ENCODE measurements around the gene FZD4. TPM values are rescaled to one million over a fixed set of nuclear protein-coding genes. Genes with fewer than 3 reads are reported as not detected.
A peak's percentile ranks its signal among the peaks of the same experiment; 100 is the strongest.

The FZD4 gene
- total RNA-seq, 1 donor from 2014 or later, result 4.7 TPM

- Histone ChIP-seq H3K4me2 (ENCODE audit: low read length) (no peak overlapping the region), H3K36me3 (ENCODE audit: insufficient read depth, low read length) (no peaks in the 10 kb centered on the region), H4K20me1 (ENCODE audit: insufficient read depth, low read length) (no peaks in the 10 kb centered on the region), H3K27me3 (ENCODE audit: insufficient read depth, low read length) (no peaks in the 10 kb centered on the region), H3K4me3 (ENCODE audit: insufficient read depth, low read depth, low read length) (no peak overlapping the region), H2AFZ (ENCODE audit: low read depth, low read length) (no peak overlapping the region), H3K4me1 (ENCODE audit: insufficient read depth, low read length) (peaks cover 23% of the 10 kb centered on the region), H3K27ac (ENCODE audit: low read depth, low read length) (peak overlapping the region; percentile 29), H3K9me3 (ENCODE audit: insufficient read depth, low read depth, low read length) (no peaks in the 10 kb centered on the region), H3K79me2 (ENCODE audit: insufficient read depth, low read length) (no peaks in the 10 kb centered on the region), H3K9ac (ENCODE audit: low read length) (no peak overlapping the region)
- FAIRE-seq (no peak), DNase-seq (ENCODE audit: low read depth) (peak; percentile 71)
- H3K9me3 Mint-ChIP-seq (ENCODE audit: unreplicated experiment), result no peaks in the 10 kb centered on the region
- no peak overlapping the region for H3K4me3 Mint-ChIP-seq (ENCODE audit: unreplicated experiment)
- H3K4me1 Mint-ChIP-seq (ENCODE audit: low read depth, unreplicated experiment), result peaks cover 27% of the 10 kb centered on the region
- H3K27ac Mint-ChIP-seq (ENCODE audit: unreplicated experiment), result no peak overlapping the region
- H3K36me3 Mint-ChIP-seq (ENCODE audit: low read depth, unreplicated experiment), result peaks cover 4% of the 10 kb centered on the region
- no peak for TF ChIP-seq EZH2 (IDR thresholded peaks at IDR 0.05; ENCODE audit: insufficient read depth, low read length)
- no peak for TF ChIP-seq CTCF (IDR thresholded peaks at IDR 0.05; ENCODE audit: insufficient read depth, low read depth, low read length)
- H3K27me3 Mint-ChIP-seq (ENCODE audit: low read depth, unreplicated experiment), result no peaks in the 10 kb centered on the region
Measured at GRCh38 chr11:86934582-86934900, 20.7 kb downstream of the FZD4 start.

GRCh38 chr11:86933891-86934581, 21.2 kb downstream of the FZD4 start:
- H3K27ac ChIP-seq (ENCODE audit: low read depth, low read length), result peak overlapping the region; percentile 15
- H3K79me2 ChIP-seq (ENCODE audit: insufficient read depth, low read length), result no peaks in the 10 kb centered on the region
- H3K4me2 ChIP-seq (ENCODE audit: low read length), result peak overlapping the region; percentile 9
- Mint-ChIP-seq H3K27ac (ENCODE audit: unreplicated experiment) (no peak overlapping the region), H3K27me3 (ENCODE audit: low read depth, unreplicated experiment) (no peaks in the 10 kb centered on the region), H3K4me3 (ENCODE audit: unreplicated experiment) (no peak overlapping the region), H3K9me3 (ENCODE audit: unreplicated experiment) (no peaks in the 10 kb centered on the region), H3K36me3 (ENCODE audit: low read depth, unreplicated experiment) (peaks cover 4% of the 10 kb centered on the region), H3K4me1 (ENCODE audit: low read depth, unreplicated experiment) (peaks cover 27% of the 10 kb centered on the region)
- H3K9ac ChIP-seq (ENCODE audit: low read length), result no peak overlapping the region
- H3K36me3 ChIP-seq (ENCODE audit: insufficient read depth, low read length), result no peaks in the 10 kb centered on the region
- H3K9me3 ChIP-seq (ENCODE audit: insufficient read depth, low read depth, low read length), result no peaks in the 10 kb centered on the region
- H3K4me1 ChIP-seq (ENCODE audit: insufficient read depth, low read length), result peaks cover 23% of the 10 kb centered on the region
- no peak overlapping the region for H2AFZ ChIP-seq (ENCODE audit: low read depth, low read length)
- FAIRE-seq (no peak), DNase-seq (ENCODE audit: low read depth) (no peak)
- H4K20me1 ChIP-seq (ENCODE audit: insufficient read depth, low read length), result no peaks in the 10 kb centered on the region
- no peaks in the 10 kb centered on the region for H3K27me3 ChIP-seq (ENCODE audit: insufficient read depth, low read length)
- TF ChIP-seq EZH2 (IDR thresholded peaks at IDR 0.05; ENCODE audit: insufficient read depth, low read length), result no peak
- TF ChIP-seq CTCF (IDR thresholded peaks at IDR 0.05; ENCODE audit: insufficient read depth, low read depth, low read length), result no peak
- H3K4me3 ChIP-seq (ENCODE audit: insufficient read depth, low read depth, low read length), result no peak overlapping the region
